Ovary (tissue), 9 donors: Measurements from ENCODE around the gene GRID1. TPM values are rescaled to one million over a fixed set of nuclear protein-coding genes. Genes with fewer than 3 reads are reported as not detected.
A peak's percentile ranks its signal among the peaks of the same experiment; 100 is the strongest.

Experiments used
- DNase-seq, 5 donors: peaks; one replicate each; pipeline ENCODE4 v3.0.0-alpha.2; 2019 to 2020
- H3K27ac ChIP-seq, 2 donors: fragments of 200-600 bp; one replicate each; pipeline versions ENCODE4 v1.5.1 to v1.8.0; 2019 to 2022
- H3K27me3 ChIP-seq: fragments of 200-600 bp; one replicate; pipeline ENCODE4 v1.8.0; 2022
- H3K36me3 ChIP-seq: fragments of 200-600 bp; sonication (generic); one replicate; pipeline ENCODE4 v1.5.1; 2019
- H3K4me1 ChIP-seq: one replicate; pipeline ENCODE4 v1.8.1; 2013; ENCODE audit warnings: mild to moderate bottlenecking, moderate library complexity; ENCODE audit not compliant: insufficient read depth
- H3K4me3 ChIP-seq: fragments of 200-600 bp; sonication (generic); one replicate; pipeline ENCODE4 v1.5.1; 2017
- H3K9me3 ChIP-seq, 2 donors: fragments of 200-600 bp in 1 of 2; sonication (generic) in 1 of 2; one replicate each; pipeline versions ENCODE4 v1.5.1 to v1.8.1; 2013 to 2019; ENCODE audit warnings: mild to moderate bottlenecking in 1 of 2, moderate library complexity in 1 of 2
- EP300 ChIP-seq: sonication (generic); formaldehyde crosslinking; IDR thresholded peaks from one replicate; pipeline ENCODE4 v1.6.1; 2017; ENCODE audit warnings: antibody characterized with exemption
- POLR2A ChIP-seq: fragments of 450-650 bp; IDR thresholded peaks from one replicate; pipeline ENCODE4 v1.6.1; 2017; ENCODE audit warnings: antibody characterized with exemption, mild to moderate bottlenecking, moderate library complexity
- WGBS, 3 donors: extraction: QIAGEN DNeasy Blood & Tissue Kit in 1 of 3; methylation state at CpG; one replicate each; pipeline versions ENCODE4 v1.1.5 to v1.1.7; 2013 to 2017; 5-methylcytosine and 5-hydroxymethylcytosine counted together
- intact Hi-C, 4 donors: fragments of 100-400 bp; cut with DNase I; formaldehyde crosslinking; loops; one replicate each; pipeline versions ENCODE4 v1.11.0 to v1.15.1; 2022 to 2023
- polyA plus RNA-seq, 2 donors: library from polyadenylated mRNA; stranded (reverse); fragments of 200-250 nt in 1 of 2; fragments of 350-450 nt in 1 of 2; fragmentation: Illumina TruSeq in 1 of 2; extraction: RNeasy Lipid Tissue Mini Kit (QIAGEN cat#74804) in 1 of 2; gene quantifications; one replicate each; pipeline ENCODE4 v1.2.3, GENCODE V29; 2013 to 2014
- total RNA-seq, 7 donors: library from RNA; depleted of rRNA in 2 of 7; stranded (reverse); fragments of >200 nt in 2 of 7; fragmentation: NEBNext Ultra II Directional in 3 of 7; extraction: Animal tissue kit (Norgen Biotek cat#: 25700) in 3 of 7; gene quantifications; one replicate each; pipeline versions ENCODE4 v1.1.0 to v1.2.4, GENCODE V29; 2016 to 2023
- TF ChIP-seq, protein P1 (sequence below), 3 donors: fragments of 450-650 bp in 2 of 3; fragments of 200-600 bp in 1 of 3; IDR thresholded peaks; one replicate each; pipeline versions ENCODE4 v1.5.1 to v1.8.0; 2016 to 2022; ENCODE audit warnings: antibody characterized with exemption in 3 of 3, mild to moderate bottlenecking in 1 of 3
- donor health status: DM: no; HTN: no; CAD: no; lungs with moderate emphysema.
- donor health status: DM: no; HTN: no; CAD: no.
- donor health status: Bipolar disorder and iron deficiency.
- donor health status: DM: yes; HTN: yes; CAD: no.
- donor health status: DM: no; HTN: no; CAD: no.
- donor health status: DM: yes; HTN: yes; CAD: no.

GRID1 gene
- total and polyA plus RNA-seq, 9 donors, result 0.57 to 6.2 (median 1.8) TPM

- TF ChIP-seq, protein P1, sequence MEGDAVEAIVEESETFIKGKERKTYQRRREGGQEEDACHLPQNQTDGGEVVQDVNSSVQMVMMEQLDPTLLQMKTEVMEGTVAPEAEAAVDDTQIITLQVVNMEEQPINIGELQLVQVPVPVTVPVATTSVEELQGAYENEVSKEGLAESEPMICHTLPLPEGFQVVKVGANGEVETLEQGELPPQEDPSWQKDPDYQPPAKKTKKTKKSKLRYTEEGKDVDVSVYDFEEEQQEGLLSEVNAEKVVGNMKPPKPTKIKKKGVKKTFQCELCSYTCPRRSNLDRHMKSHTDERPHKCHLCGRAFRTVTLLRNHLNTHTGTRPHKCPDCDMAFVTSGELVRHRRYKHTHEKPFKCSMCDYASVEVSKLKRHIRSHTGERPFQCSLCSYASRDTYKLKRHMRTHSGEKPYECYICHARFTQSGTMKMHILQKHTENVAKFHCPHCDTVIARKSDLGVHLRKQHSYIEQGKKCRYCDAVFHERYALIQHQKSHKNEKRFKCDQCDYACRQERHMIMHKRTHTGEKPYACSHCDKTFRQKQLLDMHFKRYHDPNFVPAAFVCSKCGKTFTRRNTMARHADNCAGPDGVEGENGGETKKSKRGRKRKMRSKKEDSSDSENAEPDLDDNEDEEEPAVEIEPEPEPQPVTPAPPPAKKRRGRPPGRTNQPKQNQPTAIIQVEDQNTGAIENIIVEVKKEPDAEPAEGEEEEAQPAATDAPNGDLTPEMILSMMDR (IDR thresholded peaks at IDR 0.05), result no peak
- no peak for TF ChIP-seq EP300
- no peak for TF ChIP-seq POLR2A
- H3K4me3 ChIP-seq, result no peak overlapping the region
- H3K27me3 ChIP-seq, result no peaks in the 10 kb centered on the region
- H3K9me3 ChIP-seq, result no peaks in the 10 kb centered on the region
- intact Hi-C loops, result no loop called here
- no peak for DNase-seq
- no peak overlapping the region for H3K27ac ChIP-seq
- H3K4me1 ChIP-seq, result no peaks in the 10 kb centered on the region
- H3K36me3 ChIP-seq, result no peaks in the 10 kb centered on the region
- 53 to 69% (median 62%) methylated on average over 7 of the region's 7 CpGs for whole genome bisulfite sequencing, 3 donors
Measured at GRCh38 chr10:86168256-86168655, 198.3 kb downstream of the GRID1 start.

DNA sequence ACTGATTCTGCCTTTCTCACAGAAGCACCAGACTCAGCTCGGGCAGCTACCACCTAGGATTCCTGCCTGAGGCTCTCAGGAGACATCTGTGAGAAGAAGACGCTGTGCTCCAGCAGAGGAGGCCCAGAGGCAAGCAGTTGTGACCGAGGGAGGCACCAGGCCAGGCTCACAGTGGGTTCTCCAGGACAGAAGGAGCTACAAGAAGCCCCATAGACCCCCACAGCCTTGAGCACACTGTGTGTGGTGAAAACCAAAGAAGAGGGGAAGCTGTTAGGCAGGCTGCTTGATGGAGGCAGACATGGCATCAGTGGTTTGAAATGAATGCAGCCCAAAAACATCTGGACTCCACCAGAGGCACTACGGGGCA, 198.8 kb downstream of the GRID1 start:
- 80 to 86% (median 85%) methylated on average over 4 of the region's 4 CpGs for WGBS, 3 donors
- DNase-seq, result no peak
- Histone ChIP-seq H3K27ac (no peak overlapping the region), H3K4me3 (no peak overlapping the region), H3K36me3 (no peaks in the 10 kb centered on the region), H3K9me3 (no peaks in the 10 kb centered on the region), H3K27me3 (no peaks in the 10 kb centered on the region), H3K4me1 (no peaks in the 10 kb centered on the region)
- TF ChIP-seq POLR2A (no peak), EP300 (no peak)
- TF ChIP-seq, protein P1 (IDR thresholded peaks at IDR 0.05), result no peak
- intact Hi-C loops, result no loop called here

GRCh38 chr10:86167121-86167761, 199.4 kb downstream of the GRID1 start:
- no peaks in the 10 kb centered on the region for H3K36me3 ChIP-seq
- H3K9me3 ChIP-seq, result no peaks in the 10 kb centered on the region
- WGBS, 3 donors, result 77 to 89% (median 85%) methylated on average over 5 of the region's 5 CpGs
- H3K27ac ChIP-seq, result no peak overlapping the region
- no peaks in the 10 kb centered on the region for H3K27me3 ChIP-seq
- no peak overlapping the region for H3K4me3 ChIP-seq
- intact Hi-C loops, result no loop called here
- TF ChIP-seq, protein P1 (IDR thresholded peaks at IDR 0.05), result no peak
- no peak for TF ChIP-seq EP300
- no peak for TF ChIP-seq POLR2A
- peak in 1 of 5 donors; percentile 5 for DNase-seq
- H3K4me1 ChIP-seq, result no peaks in the 10 kb centered on the region

DNA sequence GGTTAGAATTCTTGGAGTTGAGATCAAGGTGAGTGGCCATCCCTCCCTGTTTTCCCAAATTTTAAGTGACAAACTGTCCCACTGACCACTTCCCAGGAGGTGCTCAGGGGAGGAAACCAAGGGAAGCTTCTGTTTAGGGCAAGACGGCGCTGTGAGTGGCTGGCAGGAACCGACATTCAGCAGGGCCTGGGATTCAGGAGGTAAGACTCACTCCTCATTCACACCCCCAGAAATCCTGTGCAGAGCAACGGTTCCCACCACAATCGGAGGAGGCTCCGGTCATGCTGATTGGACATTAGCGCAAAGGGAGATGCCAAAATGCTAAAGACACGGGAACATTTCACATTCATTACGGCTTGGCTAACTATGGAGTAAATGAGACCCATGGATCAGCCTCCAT, 200.9 kb downstream of the GRID1 start:
- no peaks in the 10 kb centered on the region for H3K36me3 ChIP-seq
- H3K27ac ChIP-seq, result no peak overlapping the region
- H3K4me3 ChIP-seq, result no peak overlapping the region
- TF ChIP-seq POLR2A, result no peak
- TF ChIP-seq, protein P1 (IDR thresholded peaks at IDR 0.05), result no peak
- TF ChIP-seq EP300, result no peak
- 82 to 89% (median 88%) methylated on average over 9 of the region's 9 CpGs for WGBS, 3 donors
- DNase-seq, result peak in 1 of 5 donors; percentile 9
- no peaks in the 10 kb centered on the region for H3K4me1 ChIP-seq
- intact Hi-C loops, result no loop called here
- H3K9me3 ChIP-seq, result no peaks in the 10 kb centered on the region
- no peaks in the 10 kb centered on the region for H3K27me3 ChIP-seq
